HG03108 (cell line): ENCODE data around the gene CUL5.
A peak's percentile ranks its signal among the peaks of the same experiment; 100 is the strongest.
"Not testable (repeated sequence)": the region's sequence is repeated elsewhere in the genome, so short reads cannot be mapped to it uniquely, and the experiment has no call there.

Experiments used
- ATAC-seq: cut with Tn5 transposase; IDR thresholded peaks from one replicate; pipeline ENCODE4 v1.9.1; 2021; ENCODE audit warnings: moderate library complexity; ENCODE audit not compliant: unreplicated experiment

CUL5 gene

DNA sequence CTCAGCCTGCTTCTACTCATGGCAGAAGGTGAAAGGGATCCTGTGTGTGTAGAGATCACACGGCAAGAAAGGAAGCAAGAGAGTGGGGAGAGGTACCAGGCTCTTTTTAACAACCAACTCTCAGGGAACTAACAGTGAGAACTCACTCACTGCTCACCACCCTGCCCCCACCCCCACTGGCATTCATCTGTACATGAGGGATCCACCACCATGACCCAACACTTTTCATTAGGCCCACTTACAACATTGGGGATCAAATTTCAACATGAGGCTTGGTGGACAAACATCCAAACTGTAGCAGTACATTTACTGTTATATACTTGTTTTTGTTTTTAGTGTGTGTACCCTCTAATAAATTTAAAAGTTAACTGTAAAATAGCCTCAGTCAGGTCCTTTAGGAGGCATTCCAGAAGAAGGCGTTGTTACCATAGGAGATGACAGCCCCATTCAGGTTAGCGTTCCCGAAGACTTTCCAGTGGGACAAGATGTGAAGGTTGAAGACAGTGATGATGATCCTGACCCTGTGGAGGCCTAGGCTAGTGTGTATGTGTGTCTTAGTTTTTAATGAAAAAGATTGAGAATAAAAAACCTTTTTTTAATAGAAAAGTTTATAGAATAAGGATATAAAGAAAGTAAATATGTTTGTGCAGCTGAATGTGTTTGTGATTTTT, 11.3 kb downstream of the CUL5 start:
- ATAC-seq = no peak

DNA sequence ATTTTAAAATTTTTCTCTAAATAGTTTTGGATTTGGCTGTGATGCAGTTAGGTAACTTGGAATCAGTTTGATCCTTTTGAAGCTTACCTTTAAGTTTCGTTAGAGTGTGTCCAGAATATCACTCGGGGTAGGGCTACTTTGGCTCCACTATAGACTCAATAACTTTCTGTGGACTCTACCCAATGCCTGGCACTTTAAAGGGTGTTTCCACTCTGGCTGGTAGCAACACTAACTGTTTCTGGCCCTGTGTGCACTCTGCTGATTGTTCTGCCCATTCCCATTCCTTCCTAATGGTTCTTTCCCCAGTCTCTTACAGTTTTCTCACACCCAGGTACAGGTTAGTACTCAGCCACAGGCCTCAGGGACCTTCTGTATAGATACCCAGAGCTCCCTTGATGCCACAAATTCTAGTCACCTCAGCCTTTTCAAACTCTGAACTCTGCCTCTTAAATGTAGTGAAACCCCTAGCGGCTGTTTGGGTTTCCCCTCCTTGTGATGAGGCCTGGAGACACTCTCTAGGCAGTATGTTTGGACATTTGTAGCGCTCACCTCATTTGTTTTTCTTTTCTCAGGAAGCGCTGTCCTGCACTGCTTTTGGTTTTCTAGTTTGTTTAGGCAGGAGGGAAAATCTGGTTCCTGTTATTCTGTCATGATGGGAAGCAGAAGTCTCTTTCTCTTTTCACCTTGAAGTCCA, 16.8 kb downstream of the CUL5 start:
- peak; percentile 93 for ATAC-seq

DNA sequence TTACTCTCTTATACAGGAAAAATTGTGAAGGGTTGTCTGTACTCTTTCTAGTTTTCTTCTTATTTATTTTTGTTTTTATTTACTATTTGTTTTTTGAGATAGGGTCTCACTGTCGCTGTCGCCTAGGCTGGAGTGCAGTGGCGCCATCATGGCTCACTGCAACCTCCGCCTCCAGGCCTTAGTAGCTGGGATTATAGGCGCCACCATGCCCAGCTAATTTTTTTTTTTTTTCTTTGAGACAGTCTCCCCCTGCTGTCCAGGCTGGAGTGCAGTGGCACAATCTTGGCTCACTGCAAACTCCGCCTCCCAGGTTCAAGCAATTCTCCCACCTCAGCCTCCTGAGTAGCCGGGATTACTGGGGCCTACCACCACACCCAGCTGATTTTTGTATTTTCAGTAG, 18.4 kb downstream of the CUL5 start:
- no peak for ATAC-seq

DNA sequence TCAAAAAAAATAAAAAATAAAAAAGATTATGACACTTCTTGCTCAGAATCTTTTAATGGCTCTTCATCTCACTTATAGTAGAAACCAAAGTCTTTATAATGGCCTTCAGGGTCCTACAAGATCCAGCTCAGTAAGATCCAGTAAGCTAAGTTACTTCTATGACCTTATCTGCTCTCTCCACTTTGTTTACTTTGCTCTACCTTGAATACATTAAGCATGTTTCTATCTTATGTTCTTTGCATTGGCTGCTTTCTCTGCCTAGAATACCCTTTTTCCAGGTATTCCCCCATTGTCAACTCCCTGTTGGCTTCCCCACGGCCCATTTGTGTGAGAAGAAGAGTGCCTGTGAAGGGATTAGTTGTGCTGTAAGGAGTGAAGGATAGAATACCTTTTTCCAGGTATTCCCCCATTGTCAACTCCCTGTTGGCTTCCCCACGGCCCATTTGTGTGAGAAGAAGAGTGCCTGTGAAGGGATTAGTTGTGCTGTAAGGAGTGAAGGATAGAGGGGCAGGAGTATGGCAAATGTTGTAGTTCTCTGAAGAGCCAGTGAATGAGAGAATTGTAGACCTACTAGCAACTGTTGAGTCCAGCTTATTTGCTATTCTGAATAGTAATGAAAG, 20.2 kb downstream of the CUL5 start:
- ATAC-seq = not testable (repeated sequence)

DNA sequence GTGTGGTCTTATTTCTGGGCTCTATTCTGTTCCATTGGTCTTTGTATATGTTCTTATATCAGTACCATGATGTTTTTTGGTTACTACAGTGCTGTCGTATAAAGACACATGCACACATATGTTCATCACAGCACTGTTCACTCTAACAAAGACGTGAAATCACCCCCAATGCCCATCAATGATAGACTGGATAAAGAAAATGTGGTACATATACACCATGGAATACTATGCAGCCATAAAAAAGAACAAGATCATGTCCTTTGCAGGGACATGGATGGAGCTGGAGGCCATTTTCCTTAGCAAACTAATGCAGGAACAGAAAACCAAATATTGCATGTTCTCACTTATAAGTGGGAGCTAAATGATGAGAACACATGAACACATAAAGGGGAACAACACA, 22.9 kb downstream of the CUL5 start:
- not testable (repeated sequence) for ATAC-seq

DNA sequence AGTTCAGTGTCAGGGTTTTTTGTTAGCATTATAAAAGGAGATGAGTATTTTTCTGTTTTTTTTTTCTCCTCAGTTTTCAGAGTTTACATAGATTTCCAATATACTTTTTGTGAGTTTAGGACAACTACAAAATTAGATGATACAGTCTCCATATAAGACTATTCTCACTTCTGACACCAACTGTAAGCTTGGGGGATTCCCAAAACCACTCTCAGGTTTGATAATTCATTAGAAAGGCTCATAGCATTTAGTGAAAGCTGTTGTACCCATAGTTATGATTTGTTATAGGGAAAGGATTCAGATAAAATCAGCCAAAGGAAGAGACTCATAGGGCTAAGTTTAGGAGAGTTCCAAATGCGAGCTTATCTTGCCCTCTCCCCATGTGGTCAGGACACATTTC, 24.1 kb downstream of the CUL5 start:
- no peak for ATAC-seq

DNA sequence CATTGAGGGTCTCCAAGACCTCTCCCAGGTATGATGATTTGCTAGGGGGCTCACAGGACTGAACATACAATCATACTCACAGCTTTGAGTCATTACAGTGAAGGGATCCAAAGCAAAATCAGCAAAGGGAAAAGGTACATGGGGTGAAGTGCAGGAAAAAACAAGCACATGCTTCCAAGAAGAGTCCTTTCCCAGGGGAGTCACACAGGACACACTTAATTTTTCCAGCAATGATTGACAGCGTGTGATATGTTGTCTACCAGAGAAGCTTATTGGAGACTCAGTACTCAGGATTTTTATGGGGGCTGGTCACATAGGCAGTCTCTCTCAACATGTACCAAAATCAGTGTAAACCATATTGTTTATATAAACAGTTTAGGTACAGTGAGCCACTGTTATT, 25.3 kb downstream of the CUL5 start:
- no peak for ATAC-seq

DNA sequence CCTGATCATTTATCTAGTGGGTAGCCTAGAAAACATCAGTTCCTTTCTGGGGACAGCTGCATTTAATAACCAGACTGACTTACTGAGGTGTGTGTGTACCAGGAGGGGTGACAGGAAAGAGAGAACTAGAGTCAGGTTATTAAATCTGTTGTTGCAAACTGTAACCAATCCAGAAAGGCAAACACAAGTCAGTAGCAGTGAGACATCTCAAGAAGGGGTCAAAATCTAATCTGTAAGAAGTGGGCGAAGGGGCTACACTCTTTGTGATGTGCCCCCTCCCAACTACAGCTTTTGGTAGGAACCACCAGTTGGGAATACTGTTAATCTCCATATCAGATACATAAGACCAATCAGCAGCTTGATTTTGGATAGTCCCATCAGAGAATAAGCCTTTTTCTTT, 26.3 kb downstream of the CUL5 start:
- ATAC-seq = no peak

DNA sequence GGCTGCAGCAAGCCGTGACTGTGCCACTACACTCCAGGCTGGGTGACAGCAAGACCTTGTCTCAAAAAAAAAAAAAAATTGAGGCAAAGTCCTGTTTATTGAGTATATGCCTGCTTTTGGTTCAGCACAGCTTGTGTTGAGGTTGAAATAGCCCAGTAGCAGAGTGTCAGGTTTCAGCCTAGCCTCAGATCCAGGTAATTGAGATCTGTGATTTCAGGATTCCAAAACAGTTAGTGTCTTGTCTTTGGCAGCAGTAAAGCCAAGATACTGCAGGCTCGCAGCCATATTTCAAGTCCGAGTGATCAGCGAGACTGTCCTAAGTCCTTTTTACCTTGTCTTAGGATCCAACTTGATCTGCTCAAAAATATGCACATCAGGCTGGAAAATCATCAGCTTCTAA, 27.0 kb downstream of the CUL5 start:
- ATAC-seq = no peak

DNA sequence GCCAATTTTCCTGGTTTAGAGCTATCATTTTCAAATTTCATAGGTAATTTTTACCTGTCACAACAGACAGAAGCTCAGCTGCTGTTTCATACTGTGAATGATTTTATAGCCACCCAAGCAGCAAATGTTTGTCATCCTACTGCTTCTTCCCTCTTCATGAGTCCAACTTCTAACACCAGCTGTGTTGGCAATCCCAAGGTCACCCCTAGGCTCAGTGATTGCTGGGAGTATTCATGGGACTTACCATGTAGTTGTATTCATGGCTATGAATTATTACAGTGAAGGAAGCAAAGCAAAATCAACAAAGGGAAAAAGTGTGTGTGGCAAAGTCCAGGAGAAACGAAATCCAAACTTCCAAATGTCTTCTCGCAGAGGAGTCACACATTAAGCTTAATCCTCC, 28.5 kb downstream of the CUL5 start:
- no peak for ATAC-seq

DNA sequence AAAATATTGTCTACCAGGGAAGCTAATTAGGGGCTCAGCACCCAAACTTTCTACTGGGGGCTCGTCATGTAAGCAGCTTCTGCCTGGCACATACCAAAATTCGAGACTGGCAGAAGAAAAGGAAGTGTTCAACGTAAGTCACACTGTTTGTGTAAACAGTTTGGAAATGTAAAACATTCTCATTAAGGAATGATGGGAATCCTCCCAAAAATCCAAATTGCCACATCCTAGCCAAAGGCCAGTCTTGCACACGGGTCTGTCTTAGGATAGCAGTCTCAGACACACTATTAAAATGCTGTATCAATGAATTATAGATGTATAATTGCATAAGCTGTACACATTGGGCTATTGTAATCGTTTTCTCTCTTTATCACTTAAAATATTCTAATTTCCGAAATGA, 28.9 kb downstream of the CUL5 start:
- no peak for ATAC-seq

DNA sequence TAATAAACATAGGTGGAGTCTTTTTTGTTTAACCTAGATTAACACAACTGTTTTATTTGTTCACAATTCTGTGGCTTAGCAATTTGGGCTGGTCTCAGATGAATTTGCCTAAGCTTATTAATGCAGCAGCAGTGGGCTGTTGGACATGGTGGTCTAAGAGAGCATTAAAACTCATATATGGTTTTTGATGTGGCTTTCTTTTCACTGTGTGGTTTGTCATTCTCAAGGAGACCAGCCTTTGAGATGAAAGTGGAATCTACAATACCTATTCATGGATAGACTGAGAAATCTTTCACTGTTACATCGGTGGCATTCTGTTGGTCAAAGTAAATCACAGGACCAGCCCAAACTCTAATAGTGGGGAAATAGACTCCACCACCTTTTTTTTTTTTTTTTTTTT, 39.6 kb downstream of the CUL5 start:
- no peak for ATAC-seq

DNA sequence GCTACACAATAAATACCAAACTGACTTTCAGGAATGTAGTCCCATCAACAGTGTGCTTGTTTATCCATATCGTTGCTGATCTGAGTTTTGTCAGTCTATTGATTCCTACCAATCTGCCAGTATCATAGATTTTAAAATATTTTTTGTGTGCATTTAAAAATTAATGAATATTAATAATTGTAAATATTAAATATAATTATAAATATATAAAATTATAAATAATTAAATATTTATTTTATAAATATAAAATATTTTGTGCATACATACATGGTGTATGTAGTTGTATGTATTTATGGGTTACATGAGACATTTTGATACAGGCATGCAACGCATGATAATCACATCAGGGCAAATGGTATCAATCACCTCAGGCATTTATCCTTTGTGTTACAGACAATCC, 53.6 kb downstream of the CUL5 start:
- ATAC-seq = no peak

DNA sequence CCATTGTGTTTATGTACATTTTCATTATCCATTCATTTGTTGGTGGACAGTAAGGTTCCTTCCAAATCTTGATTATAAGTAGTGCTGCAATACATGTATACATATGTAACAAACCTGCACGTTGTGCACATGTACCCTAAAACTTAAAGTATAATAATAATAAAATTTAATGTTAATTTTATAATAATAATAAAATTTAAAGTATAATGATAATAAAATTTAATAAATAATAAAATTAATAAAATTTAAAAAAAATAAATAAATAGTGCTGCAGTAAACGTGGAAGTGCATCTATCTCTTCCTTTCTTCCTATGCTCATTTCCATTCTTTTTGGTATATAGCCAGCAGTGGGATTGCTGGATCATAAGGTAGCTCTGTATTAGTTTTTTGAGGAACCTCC, 54.7 kb downstream of the CUL5 start:
- no peak for ATAC-seq

DNA sequence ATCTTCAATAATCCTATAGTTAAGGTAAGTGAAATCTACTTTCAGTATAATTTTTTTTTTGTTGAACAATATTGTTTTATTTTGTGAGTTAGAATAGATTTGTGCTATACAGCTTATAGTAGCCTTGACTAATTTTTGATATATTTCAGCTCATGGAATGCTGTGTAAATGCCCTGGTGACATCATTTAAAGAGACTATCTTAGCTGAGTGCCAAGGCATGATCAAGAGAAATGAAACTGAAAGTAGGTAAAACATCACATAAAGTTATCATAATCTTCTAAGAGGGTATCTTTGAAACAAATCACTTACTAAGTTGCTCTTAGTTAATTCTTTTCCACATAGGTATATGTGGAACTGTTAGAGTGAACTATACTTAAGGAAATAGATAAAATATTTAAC, 61.2 kb downstream of the CUL5 start:
- no peak for ATAC-seq

DNA sequence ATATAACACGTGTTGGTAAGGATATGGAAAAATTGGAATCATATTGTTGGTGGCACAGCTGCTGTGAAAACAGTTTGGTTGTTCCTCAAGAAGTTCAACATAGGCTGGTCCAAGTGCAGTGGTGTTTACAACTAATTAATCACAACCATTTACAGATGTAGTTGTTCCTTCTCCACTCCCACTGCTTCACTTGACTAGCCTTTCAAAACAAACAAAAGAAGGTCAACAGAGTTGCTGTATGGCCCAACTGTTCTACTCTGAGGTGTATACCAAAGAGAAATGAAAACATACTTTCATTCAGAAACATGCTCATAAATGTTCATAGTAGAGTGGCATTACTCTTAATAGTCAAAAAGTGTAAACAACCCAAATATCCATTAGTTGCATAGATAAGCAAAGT, 76.1 kb downstream of the CUL5 start:
- no peak for ATAC-seq

DNA sequence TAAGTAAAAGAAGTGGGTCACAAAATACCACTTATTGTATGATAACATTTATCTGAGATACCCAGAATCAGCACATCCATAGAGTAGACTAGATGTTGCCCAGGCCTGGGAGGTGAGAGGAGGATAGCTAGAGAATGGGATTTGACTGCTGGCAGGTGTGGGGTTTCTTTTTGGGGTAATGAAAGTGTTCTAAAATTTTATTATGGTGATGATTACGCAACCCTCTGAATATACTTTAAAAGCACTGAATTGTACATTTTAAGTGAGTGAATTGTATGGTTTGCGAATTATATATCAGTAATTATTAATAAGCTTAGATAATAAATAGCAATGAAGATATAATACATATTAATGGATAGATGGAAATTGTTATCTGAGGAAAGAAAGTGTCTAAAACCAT, 77.0 kb downstream of the CUL5 start:
- ATAC-seq = no peak

DNA sequence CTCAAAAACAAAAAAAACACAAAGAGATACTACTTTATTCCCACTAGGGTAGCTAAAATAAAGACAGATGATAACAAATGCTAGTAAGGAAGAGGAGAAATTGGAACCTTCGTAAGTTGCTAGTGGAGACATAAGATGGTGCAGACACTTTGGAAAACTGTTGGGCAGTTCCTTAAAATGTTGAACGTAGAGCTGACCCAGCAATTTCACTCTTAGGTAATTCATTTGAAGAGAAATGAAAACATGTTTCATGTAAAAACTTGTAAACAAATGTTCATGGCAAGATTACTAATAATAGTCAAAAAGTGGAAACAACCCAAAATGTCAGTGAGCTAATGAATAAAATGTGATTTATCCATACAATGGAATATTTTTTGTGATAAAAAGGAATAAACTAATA, 83.4 kb downstream of the CUL5 start:
- no peak for ATAC-seq

DNA sequence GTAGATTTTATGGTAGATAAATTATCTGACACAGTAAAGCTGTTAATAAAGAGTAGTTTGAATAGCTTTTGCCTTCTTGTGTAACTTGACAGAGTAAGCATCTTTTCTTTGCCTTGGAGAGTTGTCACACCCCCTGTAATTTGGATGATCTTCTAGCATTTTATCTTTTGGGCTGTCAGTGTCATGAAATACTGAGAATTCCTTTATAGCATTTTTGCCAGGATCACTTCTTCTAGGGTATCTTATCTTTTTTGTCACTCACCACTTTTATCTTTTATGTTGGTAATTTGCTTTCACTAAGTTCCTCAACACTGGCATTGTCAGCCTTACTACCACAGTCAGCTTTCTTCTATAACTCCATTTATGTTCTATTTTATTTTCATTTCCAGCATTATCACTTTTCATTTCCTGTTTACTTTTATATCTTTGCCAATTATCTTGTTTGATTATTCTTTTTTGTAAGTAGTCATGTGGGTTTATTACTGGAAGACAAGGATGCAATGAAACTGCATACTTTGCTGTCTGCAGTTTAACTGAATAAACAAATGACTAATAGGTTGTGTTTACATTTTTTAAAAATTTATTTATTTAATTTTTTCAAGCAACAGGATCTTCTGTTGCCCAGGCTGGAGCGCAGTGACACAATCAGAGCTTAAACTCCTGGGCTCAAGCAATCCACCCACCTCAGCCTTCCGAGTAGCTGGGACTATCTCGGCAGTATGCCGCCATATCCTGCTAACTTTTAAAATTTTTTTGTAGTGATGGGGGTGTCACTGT, 84.6 kb downstream of the CUL5 start:
- ATAC-seq = no peak

DNA sequence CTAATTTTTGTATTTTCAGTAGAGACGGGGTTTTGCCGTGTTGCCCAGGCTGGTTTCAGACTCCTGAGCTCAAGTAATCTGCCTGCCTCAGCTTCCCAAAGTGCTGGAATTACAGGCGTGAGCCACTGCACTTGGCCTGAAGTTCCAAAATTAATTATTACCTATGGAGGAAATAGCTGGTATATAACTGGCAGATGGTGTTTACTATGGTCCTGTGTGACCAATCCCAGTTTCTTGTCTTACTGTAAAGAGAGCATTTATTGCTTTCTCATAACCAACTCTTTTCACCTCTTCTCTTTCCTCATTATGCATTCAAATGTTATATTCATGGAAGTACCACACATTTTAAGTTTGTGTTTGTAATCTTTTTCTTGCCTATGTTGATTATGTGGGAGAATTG, 88.5 kb downstream of the CUL5 start:
- ATAC-seq = no peak

DNA sequence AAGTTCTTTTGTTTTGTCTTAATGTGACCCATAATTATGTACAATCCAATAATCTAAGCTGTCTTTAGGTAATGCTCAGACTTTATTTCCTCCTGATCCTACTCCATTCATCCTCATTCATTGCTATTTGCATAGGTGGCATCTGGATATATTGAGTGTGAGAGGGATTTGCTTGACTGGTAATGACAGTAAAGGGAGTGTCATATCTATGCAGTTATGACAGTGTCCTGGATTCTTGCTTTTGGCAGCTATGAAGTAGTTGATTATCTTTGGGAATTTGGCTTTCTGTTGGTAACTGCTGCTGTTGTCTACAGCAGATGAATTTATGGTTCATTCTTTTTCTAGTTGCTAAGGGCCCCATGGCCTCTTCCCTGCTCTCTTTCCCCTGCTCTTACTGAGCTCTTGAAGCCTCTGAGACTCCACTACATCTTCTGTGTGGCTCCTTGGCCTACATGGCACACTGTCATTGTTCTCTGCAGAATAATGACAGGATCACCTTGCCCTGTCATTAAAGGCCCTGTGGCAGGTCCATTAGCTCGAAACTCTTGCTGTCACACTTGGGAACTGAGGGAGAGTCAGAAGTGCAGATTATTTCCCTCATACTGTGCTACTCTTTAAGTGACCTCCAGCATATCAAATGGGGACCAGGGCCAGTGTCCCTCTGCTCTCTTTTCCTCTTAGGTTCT, 92.5 kb downstream of the CUL5 start:
- ATAC-seq = no peak
